ENCODE data around the gene ZFP42. TPM values are rescaled to one million over a fixed set of nuclear protein-coding genes. Genes with fewer than 3 reads are reported as not detected.

The ZFP42 gene
- total RNA-seq, 1 experiment from 2014 or later, result not detected

GRCh38 chr4:188015025-188015940 lies 19.7 kb downstream of the ZFP42 start:
- Histone ChIP-seq H3K36me3 (ENCODE audit: low read depth) (no peaks in the 10 kb centered on the region), H3K27ac (peak overlapping the region; percentile 9; the same call in 1 of the 2 replicates), H4K20me1 (ENCODE audit: insufficient read depth) (no peaks in the 10 kb centered on the region), H2AFZ (no peak overlapping the region), H3K9me3 (ENCODE audit: insufficient read depth, low read depth) (no peaks in the 10 kb centered on the region), H3K27me3 (ENCODE audit: insufficient read depth, low read depth) (no peaks in the 10 kb centered on the region), H3K79me2 (ENCODE audit: low read depth) (no peaks in the 10 kb centered on the region), H3K4me2 (0 out of 2 replicates have a peak overlapping the region, but pooled peaks have one; percentile 4), H3K4me1 (replicated peaks; ENCODE audit: insufficient read depth) (0 out of 2 replicates have a peak, but pooled peaks cover 9% of the 10 kb centered on the region), H3F3A (ENCODE audit: insufficient read depth, low read depth) (no peaks in the 10 kb centered on the region), H3K4me3 (no peak overlapping the region), H3K9me2 (ENCODE audit: insufficient read depth) (no peaks in the 10 kb centered on the region)
- CTCF ChIA-PET, result no interaction called here
- POLR2A ChIA-PET (ENCODE audit: unreplicated experiment), result no interaction called here
- BruUV-seq (replicated peaks), result no TSS peak
- intact Hi-C loops (cut with micrococcal nuclease; ENCODE audit: unreplicated experiment), result no loop called here
- DNase-seq, result peak; percentile 45 to 49
- TF ChIP-seq EZH2 (IDR thresholded peaks at IDR 0.05; ENCODE audit: low read depth), result no peak
- TF ChIP-seq CTCF (conservative IDR thresholded peaks at IDR 0.05), result no peak

- Histone ChIP-seq H3K4me2 (no peak overlapping the region), H3F3A (ENCODE audit: insufficient read depth, low read depth) (no peaks in the 10 kb centered on the region; the same call in 1 of the 2 replicates), H3K36me3 (ENCODE audit: low read depth) (no peaks in the 10 kb centered on the region), H3K79me2 (ENCODE audit: low read depth) (no peaks in the 10 kb centered on the region), H3K27ac (no peak overlapping the region), H3K4me1 (replicated peaks; ENCODE audit: insufficient read depth) (peaks cover 15% of the 10 kb centered on the region), H2AFZ (no peak overlapping the region), H3K4me3 (no peak overlapping the region), H3K9me2 (ENCODE audit: insufficient read depth) (no peaks in the 10 kb centered on the region), H4K20me1 (ENCODE audit: insufficient read depth) (no peaks in the 10 kb centered on the region), H3K27me3 (ENCODE audit: insufficient read depth, low read depth) (no peaks in the 10 kb centered on the region), H3K9me3 (ENCODE audit: insufficient read depth, low read depth) (no peaks in the 10 kb centered on the region)
- intact Hi-C loops (cut with micrococcal nuclease; ENCODE audit: unreplicated experiment), result no loop called here
- CTCF ChIA-PET, result interaction anchor here (0.7 to 0.8 kb wide), 2 partner anchors 405 to 1777 kb away, joined by 5 read pairs; no protein-coding TSS in a partner anchor
- BruUV-seq (replicated peaks), result no TSS peak
- POLR2A ChIA-PET (ENCODE audit: unreplicated experiment), result no interaction called here
- TF ChIP-seq CTCF (conservative IDR thresholded peaks at IDR 0.05) (no peak), EZH2 (IDR thresholded peaks at IDR 0.05; ENCODE audit: low read depth) (no peak)
- DNase-seq, result no peak
Measured at GRCh38 chr4:188016754-188017153, 21.2 kb downstream of the ZFP42 start.

- no peaks in the 10 kb centered on the region for H3K9me2 ChIP-seq (ENCODE audit: insufficient read depth)
- no peak overlapping the region for H2AFZ ChIP-seq
- TF ChIP-seq CTCF (conservative IDR thresholded peaks at IDR 0.05), result no peak
- no peak for TF ChIP-seq EZH2 (IDR thresholded peaks at IDR 0.05; ENCODE audit: low read depth)
- no peak overlapping the region for H3K4me2 ChIP-seq
- ChIA-PET CTCF (no interaction called here), POLR2A (ENCODE audit: unreplicated experiment) (no interaction called here)
- H3K4me3 ChIP-seq, result no peak overlapping the region
- no peaks in the 10 kb centered on the region for H3K36me3 ChIP-seq (ENCODE audit: low read depth)
- peaks cover 21% of the 10 kb centered on the region for H3K4me1 ChIP-seq (replicated peaks; ENCODE audit: insufficient read depth)
- H3F3A ChIP-seq (ENCODE audit: insufficient read depth, low read depth), result no peaks in the 10 kb centered on the region; the same call in 1 of the 2 replicates
- no peak for DNase-seq
- intact Hi-C loops (cut with micrococcal nuclease; ENCODE audit: unreplicated experiment), result no loop called here
- BruUV-seq (replicated peaks), result no TSS peak
- no peaks in the 10 kb centered on the region for H3K79me2 ChIP-seq (ENCODE audit: low read depth)
- no peaks in the 10 kb centered on the region for H4K20me1 ChIP-seq (ENCODE audit: insufficient read depth)
- no peaks in the 10 kb centered on the region for H3K27me3 ChIP-seq (ENCODE audit: insufficient read depth, low read depth)
- H3K9me3 ChIP-seq (ENCODE audit: insufficient read depth, low read depth), result no peaks in the 10 kb centered on the region
- H3K27ac ChIP-seq, result no peak overlapping the region
Measured at GRCh38 chr4:188018262-188018661, 22.7 kb downstream of the ZFP42 start.

All from PC-9 (cell line).